GM13976 (cell line): Measurements from ENCODE around the gene AMPD3.

Source experiments
- DNase-seq: peaks from one replicate; pipeline ENCODE4 v3.0.0; 2012; ENCODE audit warnings: low spot score
- CTCF ChIP-seq: IDR thresholded peaks from 2 replicates; pipeline ENCODE4 v1.5.1; 2012; ENCODE audit warnings: borderline replicate concordance, mild to moderate bottlenecking; ENCODE audit not compliant: insufficient read depth; ENCODE audit errors: extremely low read depth, missing control alignments, control extremely low read depth
- in situ Hi-C: fragments of 300-500 bp; cut with MboI; formaldehyde crosslinking; loops from one replicate; pipeline ENCODE4 v1.12.0; 2022; ENCODE audit warnings: low sequenced_read_pairs, mixed read lengths, inconsistent platforms; ENCODE audit not compliant: unreplicated experiment

AMPD3 gene

GRCh38 chr11:10520562-10520961, 65.5 kb downstream of the AMPD3 start:
- TF ChIP-seq CTCF: no peak
- in situ Hi-C loops: no loop called here
- no peak for DNase-seq

GRCh38 chr11:10522276-10522675, 67.2 kb downstream of the AMPD3 start:
- TF ChIP-seq CTCF: no peak
- in situ Hi-C loops: no loop called here
- DNase-seq: no peak

- in situ Hi-C loops: no loop called here
- TF ChIP-seq CTCF: no peak
- no peak for DNase-seq
These were observed 67.9 kb downstream of the AMPD3 start for GRCh38 chr11:10522921-10523320.

- in situ Hi-C loops: no loop called here
- no peak for TF ChIP-seq CTCF
- DNase-seq: no peak
These were observed 69.4 kb downstream of the AMPD3 start for GRCh38 chr11:10524471-10524870.

- in situ Hi-C loops: no loop called here
- peak; percentile 43 for DNase-seq
- no peak for TF ChIP-seq CTCF
These were observed 72.2 kb downstream of the AMPD3 start for GRCh38 chr11:10526974-10527918.

- in situ Hi-C loops: no loop called here
- no peak for DNase-seq
- no peak for TF ChIP-seq CTCF
These were observed 73.1 kb downstream of the AMPD3 start for GRCh38 chr11:10528121-10528520.
